ENCODE data around the gene FCER1G.

DNA sequence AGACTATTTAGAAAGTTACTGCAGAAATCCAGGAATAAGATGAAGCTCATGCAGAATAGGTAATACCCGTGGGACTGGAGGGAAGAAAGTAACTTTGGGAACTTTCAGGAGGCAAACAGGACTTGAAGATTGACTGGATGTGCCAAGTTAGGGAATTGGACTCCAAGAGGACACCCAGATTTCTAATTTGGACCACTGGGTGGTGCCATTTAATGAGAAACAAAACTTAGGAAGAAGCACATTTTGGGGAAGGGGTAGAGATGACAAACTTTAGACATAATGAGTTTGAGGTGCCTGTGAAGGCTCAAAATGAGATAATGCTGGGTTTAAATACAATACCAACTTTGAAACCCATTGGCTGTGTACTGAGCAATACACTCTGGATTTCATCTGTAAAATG is 34.5 kb upstream of the FCER1G start:
- TF ChIP-seq, protein P1, sequence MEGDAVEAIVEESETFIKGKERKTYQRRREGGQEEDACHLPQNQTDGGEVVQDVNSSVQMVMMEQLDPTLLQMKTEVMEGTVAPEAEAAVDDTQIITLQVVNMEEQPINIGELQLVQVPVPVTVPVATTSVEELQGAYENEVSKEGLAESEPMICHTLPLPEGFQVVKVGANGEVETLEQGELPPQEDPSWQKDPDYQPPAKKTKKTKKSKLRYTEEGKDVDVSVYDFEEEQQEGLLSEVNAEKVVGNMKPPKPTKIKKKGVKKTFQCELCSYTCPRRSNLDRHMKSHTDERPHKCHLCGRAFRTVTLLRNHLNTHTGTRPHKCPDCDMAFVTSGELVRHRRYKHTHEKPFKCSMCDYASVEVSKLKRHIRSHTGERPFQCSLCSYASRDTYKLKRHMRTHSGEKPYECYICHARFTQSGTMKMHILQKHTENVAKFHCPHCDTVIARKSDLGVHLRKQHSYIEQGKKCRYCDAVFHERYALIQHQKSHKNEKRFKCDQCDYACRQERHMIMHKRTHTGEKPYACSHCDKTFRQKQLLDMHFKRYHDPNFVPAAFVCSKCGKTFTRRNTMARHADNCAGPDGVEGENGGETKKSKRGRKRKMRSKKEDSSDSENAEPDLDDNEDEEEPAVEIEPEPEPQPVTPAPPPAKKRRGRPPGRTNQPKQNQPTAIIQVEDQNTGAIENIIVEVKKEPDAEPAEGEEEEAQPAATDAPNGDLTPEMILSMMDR (IDR thresholded peaks at IDR 0.05; ENCODE audit: insufficient read depth, low read length, poor library complexity, severe bottlenecking), result no peak
- TF ChIP-seq EZH2phosphoT487 (conservative IDR thresholded peaks at IDR 0.05; ENCODE audit: low read length), result no peak

All from SU-DHL-6 (cell line).